Transverse colon (tissue), 4 donors: Measurements from ENCODE around the gene PACRG. TPM values are rescaled to one million over a fixed set of nuclear protein-coding genes. Genes with fewer than 3 reads are reported as not detected.

Experiments
- DNase-seq: peaks from one replicate; pipeline ENCODE4 v3.0.0-alpha.2; 2019
- H3K27ac ChIP-seq, 4 donors: fragments of 200-600 bp; sonication (generic); 2 replicates each; pipeline ENCODE4 v1.5.1; 2016 to 2018; ENCODE audit warnings: inconsistent platforms in 4 of 4
- H3K27me3 ChIP-seq: fragments of 200-600 bp; sonication (generic); 2 replicates; pipeline ENCODE4 v1.5.1; 2017; ENCODE audit warnings: inconsistent platforms
- H3K36me3 ChIP-seq, 4 donors: fragments of 200-600 bp; sonication (generic); 2 replicates each; pipeline ENCODE4 v1.5.1; 2017 to 2019; ENCODE audit warnings: inconsistent platforms in 4 of 4
- H3K4me1 ChIP-seq, 4 donors: fragments of 200-600 bp; sonication (generic); 2 replicates each; pipeline ENCODE4 v1.5.1; 2017 to 2020; ENCODE audit warnings: inconsistent platforms in 4 of 4
- H3K4me3 ChIP-seq, 4 donors: fragments of 200-600 bp; sonication (generic); 1 replicate in 1 of 4; 2 replicates in 3 of 4; pipeline versions ENCODE4 v1.5.1 to v1.6.1; 2017 to 2019; ENCODE audit warnings: inconsistent platforms in 4 of 4
- H3K9me3 ChIP-seq, 2 donors: fragments of 200-600 bp; sonication (generic); 2 replicates each; pipeline ENCODE4 v1.5.1; 2017 to 2019; ENCODE audit warnings: inconsistent platforms in 2 of 2
- EP300 ChIP-seq: sonication (generic); formaldehyde crosslinking; IDR thresholded peaks from one replicate; pipeline ENCODE4 v1.6.1; 2017; ENCODE audit warnings: antibody characterized with exemption, low read depth
- POLR2A ChIP-seq: fragments of 450-650 bp; IDR thresholded peaks from one replicate; pipeline ENCODE4 v1.6.1; 2016; ENCODE audit warnings: antibody characterized with exemption, mild to moderate bottlenecking, moderate library complexity
- POLR2AphosphoS5 ChIP-seq, 3 donors: sonication (generic); formaldehyde crosslinking; IDR thresholded peaks; one replicate each; pipeline ENCODE4 v1.6.1; 2016; ENCODE audit warnings: antibody characterized with exemption in 3 of 3
- WGBS, 2 donors: methylation state at CpG; one replicate each; pipeline ENCODE4 v1.1.5; 2018; ENCODE audit warnings: low coverage in 1 of 2; 5-methylcytosine and 5-hydroxymethylcytosine counted together
- in situ Hi-C, 4 donors: fragments of 200-750 bp; cut with MboI; loops; one replicate each; pipeline versions ENCODE4 v1.15.0 to v1.15.1; 2017; ENCODE audit warnings: low sequenced_read_pairs in 3 of 4, low pct_ligation_motif_present in 1 of 4, low pct_unique_long_range_greater_than_20kb in 1 of 4
- intact Hi-C: fragments of 100-400 bp; cut with DNase I; formaldehyde crosslinking; loops from one replicate; pipeline ENCODE4 v1.15.1; 2023; ENCODE audit warnings: low total_unique reads
- total RNA-seq, 4 donors: library from RNA; depleted of rRNA; stranded (reverse); fragments of >200 nt; gene quantifications; one replicate each; pipeline ENCODE4 v1.1.0, GENCODE V29; 2016
- TF ChIP-seq, protein P1 (sequence below), 5 experiments: fragments of 200-600 bp in 3 of 5; fragments of 450-650 bp in 2 of 5; sonication (generic) in 3 of 5; IDR thresholded peaks; 1 replicate in 2 of 5; 2 replicates in 3 of 5; pipeline ENCODE4 v1.5.1; 2016 to 2017; ENCODE audit warnings: antibody characterized with exemption in 5 of 5, inconsistent platforms in 3 of 5, mild to moderate bottlenecking in 2 of 5, moderate library complexity in 1 of 5

Gene PACRG
- total RNA-seq, 4 donors from 2014 or later = 1.2 to 13.8 (median 1.4) TPM; not detected in 1

DNA sequence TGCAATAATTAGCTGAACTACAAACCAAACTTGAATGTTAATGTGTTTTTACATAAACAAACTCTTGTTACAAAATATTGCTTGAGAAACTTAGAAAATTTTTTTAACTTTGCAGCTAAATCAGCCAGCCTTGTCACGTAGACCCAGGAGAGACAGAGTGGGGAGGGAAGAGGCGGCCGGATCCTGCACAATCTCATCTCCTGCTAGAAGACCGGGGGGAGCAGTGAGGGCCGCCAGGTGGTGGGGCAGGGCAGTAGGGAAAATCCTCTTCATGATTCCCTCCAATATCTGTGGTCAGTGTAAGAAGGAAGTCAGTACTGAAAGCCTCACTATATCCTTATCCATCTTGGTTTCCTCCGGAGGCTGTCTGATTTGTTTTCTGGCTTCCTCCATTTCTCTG lies 193.3 kb downstream of the PACRG start:
- H3K27ac ChIP-seq = no peak overlapping the region
- H3K27me3 ChIP-seq = no peaks in the 10 kb centered on the region
- no peaks in the 10 kb centered on the region for H3K4me1 ChIP-seq
- no peaks in the 10 kb centered on the region for H3K36me3 ChIP-seq
- no peak for DNase-seq
- TF ChIP-seq POLR2AphosphoS5 (IDR thresholded peaks at IDR 0.05) (no peak), POLR2A (no peak), EP300 (no peak)
- TF ChIP-seq, protein P1, sequence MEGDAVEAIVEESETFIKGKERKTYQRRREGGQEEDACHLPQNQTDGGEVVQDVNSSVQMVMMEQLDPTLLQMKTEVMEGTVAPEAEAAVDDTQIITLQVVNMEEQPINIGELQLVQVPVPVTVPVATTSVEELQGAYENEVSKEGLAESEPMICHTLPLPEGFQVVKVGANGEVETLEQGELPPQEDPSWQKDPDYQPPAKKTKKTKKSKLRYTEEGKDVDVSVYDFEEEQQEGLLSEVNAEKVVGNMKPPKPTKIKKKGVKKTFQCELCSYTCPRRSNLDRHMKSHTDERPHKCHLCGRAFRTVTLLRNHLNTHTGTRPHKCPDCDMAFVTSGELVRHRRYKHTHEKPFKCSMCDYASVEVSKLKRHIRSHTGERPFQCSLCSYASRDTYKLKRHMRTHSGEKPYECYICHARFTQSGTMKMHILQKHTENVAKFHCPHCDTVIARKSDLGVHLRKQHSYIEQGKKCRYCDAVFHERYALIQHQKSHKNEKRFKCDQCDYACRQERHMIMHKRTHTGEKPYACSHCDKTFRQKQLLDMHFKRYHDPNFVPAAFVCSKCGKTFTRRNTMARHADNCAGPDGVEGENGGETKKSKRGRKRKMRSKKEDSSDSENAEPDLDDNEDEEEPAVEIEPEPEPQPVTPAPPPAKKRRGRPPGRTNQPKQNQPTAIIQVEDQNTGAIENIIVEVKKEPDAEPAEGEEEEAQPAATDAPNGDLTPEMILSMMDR (IDR thresholded peaks at IDR 0.05) = no peak
- 40 to 47% methylated on average over 5 to 6 of the region's 6 CpGs for WGBS, 2 donors
- in situ Hi-C loops (no loop called here), intact Hi-C loops (no loop called here)
- no peak overlapping the region for H3K4me3 ChIP-seq
- peaks cover 5 to 11% of the 10 kb centered on the region in 2 donors for H3K9me3 ChIP-seq

DNA sequence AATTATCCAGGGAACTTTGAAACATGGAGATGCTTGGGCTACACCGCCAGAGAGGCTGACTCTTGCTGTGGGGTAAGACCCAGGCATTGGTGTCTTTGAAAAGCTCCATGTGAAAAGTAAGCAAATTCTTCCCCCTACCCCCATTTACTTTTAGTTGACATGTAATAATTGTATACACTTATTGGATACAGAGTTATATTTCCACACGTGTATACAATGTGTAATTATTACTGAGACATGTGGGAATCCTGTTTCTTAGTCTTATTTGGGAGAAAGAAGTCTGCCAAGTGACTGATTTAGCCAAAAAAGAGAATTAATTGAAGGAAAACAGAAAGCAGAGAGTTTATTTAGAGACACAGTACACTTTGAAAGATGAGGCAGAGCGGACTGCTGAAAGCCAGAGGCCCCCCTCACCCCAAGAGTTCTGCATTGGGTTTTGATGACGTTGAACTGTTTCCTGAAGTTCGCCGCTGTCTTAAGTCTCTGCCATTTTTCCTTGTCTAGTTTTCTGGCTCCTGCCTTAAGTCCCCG lies 193.8 kb downstream of the PACRG start:
- Histone ChIP-seq H3K4me1 (no peaks in the 10 kb centered on the region), H3K9me3 (peaks cover 5 to 11% of the 10 kb centered on the region in 2 donors), H3K4me3 (no peak overlapping the region), H3K36me3 (no peaks in the 10 kb centered on the region), H3K27me3 (no peaks in the 10 kb centered on the region), H3K27ac (no peak overlapping the region)
- no peak for DNase-seq
- 58 to 62% methylated on average over 5 to 7 of the region's 7 CpGs for WGBS, 2 donors
- TF ChIP-seq POLR2AphosphoS5 (IDR thresholded peaks at IDR 0.05) (no peak), EP300 (no peak), POLR2A (no peak)
- TF ChIP-seq, protein P1 (IDR thresholded peaks at IDR 0.05) = no peak
- in situ Hi-C loops (no loop called here), intact Hi-C loops (no loop called here)

DNA sequence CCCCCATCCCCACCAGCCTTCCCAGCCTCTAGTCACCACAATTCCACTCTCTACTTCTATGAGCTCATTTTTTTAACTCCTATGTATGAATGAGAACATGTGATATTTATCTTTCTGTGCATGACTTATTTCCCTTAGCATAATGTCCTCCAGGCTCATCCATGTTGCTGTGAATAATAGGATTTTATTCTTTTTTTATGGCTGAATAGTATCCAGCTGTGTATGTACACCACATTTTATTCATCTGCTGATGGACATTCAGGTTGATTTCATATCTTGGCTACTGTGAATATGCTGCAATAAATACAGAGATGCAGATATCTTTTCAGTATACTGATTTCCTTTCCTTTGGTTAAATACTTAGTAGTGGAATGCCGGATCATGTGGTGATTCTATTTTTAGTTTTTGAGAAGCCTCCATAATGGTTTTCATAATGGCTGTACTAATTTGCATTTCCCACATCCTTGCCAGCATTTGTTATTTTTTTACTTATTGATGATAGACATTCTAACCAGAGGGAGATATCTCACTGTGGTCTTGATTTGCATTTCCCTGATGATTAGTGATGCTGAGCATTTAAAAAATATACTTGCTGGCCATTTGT lies 194.9 kb downstream of the PACRG start:
- 85 to 88% methylated on average over 1 of the region's 1 CpG for WGBS, 2 donors
- intact Hi-C loops = no loop called here

DNA sequence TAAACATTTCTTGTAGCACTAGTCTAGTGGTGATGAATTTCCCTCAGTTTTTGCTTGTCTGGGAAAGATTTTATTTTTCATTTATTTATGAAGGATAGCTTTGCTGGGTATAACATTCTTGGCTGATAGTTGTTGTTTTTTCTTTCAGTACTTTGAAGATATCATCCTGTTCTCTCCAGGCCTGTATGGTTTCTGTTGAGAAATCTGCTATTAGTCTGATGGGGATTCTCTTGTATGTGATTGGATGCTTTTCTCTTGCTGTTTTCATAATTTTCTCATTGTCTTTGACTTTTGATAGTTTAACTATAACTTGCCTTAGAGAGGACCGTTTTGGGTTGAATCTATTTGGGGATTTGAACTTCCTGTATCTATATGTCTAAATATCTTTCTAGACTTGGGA lies 207.1 kb downstream of the PACRG start:
- Histone ChIP-seq H3K27ac (no peak overlapping the region), H3K27me3 (no peaks in the 10 kb centered on the region), H3K9me3 (peaks cover 16 to 23% of the 10 kb centered on the region in 2 donors), H3K4me1 (no peaks in the 10 kb centered on the region), H3K36me3 (no peaks in the 10 kb centered on the region), H3K4me3 (no peak overlapping the region)
- WGBS, 2 donors = 29 to 61% methylated on average over 1 of the region's 1 CpG
- in situ Hi-C loops (no loop called here), intact Hi-C loops (no loop called here)
- no peak for DNase-seq
- TF ChIP-seq POLR2AphosphoS5 (IDR thresholded peaks at IDR 0.05) (no peak), POLR2A (no peak), EP300 (no peak)
- TF ChIP-seq, protein P1 (IDR thresholded peaks at IDR 0.05) = no peak

More for the DNA sequence above, 194.9 kb downstream of the PACRG start:
- Histone ChIP-seq H3K9me3 (peaks cover 5 to 11% of the 10 kb centered on the region in 2 donors), H3K4me1 (no peaks in the 10 kb centered on the region), H3K27ac (no peak overlapping the region), H3K4me3 (no peak overlapping the region), H3K36me3 (no peaks in the 10 kb centered on the region), H3K27me3 (no peaks in the 10 kb centered on the region)
- TF ChIP-seq, protein P1 (IDR thresholded peaks at IDR 0.05) = no peak
- TF ChIP-seq POLR2A (no peak), EP300 (no peak), POLR2AphosphoS5 (IDR thresholded peaks at IDR 0.05) (no peak)
- no peak for DNase-seq
- in situ Hi-C loops = no loop called here
